Fibroblast of lung (primary cell): ENCODE data around the gene ALG5. TPM values are rescaled to one million over a fixed set of nuclear protein-coding genes. Genes with fewer than 3 reads are reported as not detected.

Source experiments
- DNase-seq, 2 donors: peaks; one replicate each; pipeline versions ENCODE4 v3.0.0 to v3.0.0-alpha.2; 2010; ENCODE audit warnings: low read depth in 2 of 2
- H2AFZ ChIP-seq: 2 replicates; pipeline ENCODE4 v1.5.1; 2012; ENCODE audit warnings: low read length, control low read depth, inconsistent platforms
- H3K27ac ChIP-seq: 2 replicates; pipeline ENCODE4 v1.5.1; 2011; ENCODE audit warnings: low read length, control low read depth; ENCODE audit not compliant: insufficient read depth
- H3K27me3 ChIP-seq: 2 replicates; pipeline ENCODE4 v1.5.1; 2011; ENCODE audit warnings: mild to moderate bottlenecking, low read length; ENCODE audit not compliant: control insufficient read depth, insufficient read depth
- H3K36me3 ChIP-seq: 2 replicates; pipeline ENCODE4 v1.5.1; 2011; ENCODE audit warnings: low read length; ENCODE audit not compliant: control insufficient read depth, insufficient read depth
- H3K4me1 ChIP-seq: 2 replicates; pipeline ENCODE4 v1.5.1; 2011; ENCODE audit warnings: low read length; ENCODE audit not compliant: control insufficient read depth, insufficient read depth; ENCODE audit errors: extremely low read depth
- H3K4me2 ChIP-seq: 2 replicates; pipeline ENCODE4 v1.5.1; 2011; ENCODE audit warnings: low read length, control low read depth; ENCODE audit not compliant: insufficient read depth; ENCODE audit errors: extremely low read depth
- H3K4me3 ChIP-seq, 4 experiments: fragments of 200-600 bp in 1 of 4; sonication (generic) in 1 of 4; replicated peaks in 1 of 4; 2 replicates each; pipeline ENCODE4 v1.5.1; 2011 to 2016; ENCODE audit warnings: low read length in 4 of 4, low read depth in 3 of 4, mild to moderate bottlenecking in 3 of 4, control low read depth in 2 of 4, inconsistent platforms in 1 of 4, mixed read lengths in 1 of 4; ENCODE audit not compliant: insufficient read depth in 1 of 4; ENCODE audit errors: control extremely low read depth in 1 of 4
- H3K79me2 ChIP-seq: 2 replicates; pipeline ENCODE4 v1.5.1; 2012; ENCODE audit warnings: mild to moderate bottlenecking, low read length, inconsistent platforms; ENCODE audit not compliant: control insufficient read depth, insufficient read depth
- H3K9ac ChIP-seq: 2 replicates; pipeline ENCODE4 v1.5.1; 2011; ENCODE audit warnings: mild to moderate bottlenecking, low read length, control low read depth; ENCODE audit not compliant: insufficient read depth
- H3K9me3 ChIP-seq: 2 replicates; pipeline ENCODE4 v1.5.1; 2012; ENCODE audit warnings: low read depth, low read length; ENCODE audit not compliant: control insufficient read depth, insufficient read depth
- H4K20me1 ChIP-seq: 2 replicates; pipeline ENCODE4 v1.5.1; 2011; ENCODE audit warnings: low read length; ENCODE audit not compliant: control insufficient read depth, insufficient read depth; ENCODE audit errors: extremely low read depth
- EZH2 ChIP-seq: IDR thresholded peaks from 2 replicates; pipeline ENCODE4 v1.5.1; 2012; ENCODE audit warnings: low read length, control low read depth, mild to moderate bottlenecking; ENCODE audit errors: missing control alignments
- polyA plus RNA-seq, 2 donors: library from polyadenylated mRNA; depleted of rRNA in 1 of 2; stranded (reverse) in 1 of 2; unstranded in 1 of 2; fragments of >200 nt; gene quantifications; 2 replicates each; pipeline ENCODE4 v1.2.1, GENCODE V29; 2011 to 2012; ENCODE audit warnings: missing spikeins in 1 of 2
- total RNA-seq: library from RNA; depleted of rRNA; stranded (reverse); fragments of >200 nt; gene quantifications from 2 replicates; pipeline ENCODE4 v1.2.1, GENCODE V29; 2014
- TF ChIP-seq, protein P1 (sequence below), 2 donors: IDR thresholded peaks in 1 of 2; conservative IDR thresholded peaks in 1 of 2; 1 replicate in 1 of 2; 2 replicates in 1 of 2; pipeline ENCODE4 v1.5.1; 2011 to 2012; ENCODE audit warnings: low read length in 2 of 2, control low read depth in 1 of 2, inconsistent platforms in 1 of 2, low read depth in 1 of 2, mild to moderate bottlenecking in 1 of 2

Gene ALG5
- total and polyA plus RNA-seq, 2 donors (not counting 1 experiment from before 2014, with no cell fraction given), result 34.8 to 49.6 TPM

DNA sequence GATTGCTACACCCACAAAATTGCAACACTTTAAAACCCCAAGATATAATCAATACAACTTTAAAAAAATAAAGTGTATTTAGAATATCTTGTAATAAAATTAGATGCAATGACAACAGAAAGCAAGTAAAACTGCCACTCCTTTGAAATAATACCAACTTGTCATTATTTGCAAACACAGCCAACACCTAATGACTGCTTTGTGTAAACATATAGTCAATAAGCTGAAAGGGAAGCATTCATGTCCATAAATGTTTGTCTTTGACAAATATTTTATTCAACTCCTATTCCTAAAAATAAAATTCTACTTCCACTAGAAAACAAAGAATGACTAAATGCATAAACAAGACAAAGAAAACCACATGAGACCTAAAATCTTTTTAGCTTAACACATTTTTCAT is 85.7 kb downstream of the ALG5 start:
- no peak overlapping the region for H3K4me3 ChIP-seq
- no peak overlapping the region for H3K9ac ChIP-seq
- no peak overlapping the region for H3K27ac ChIP-seq
- H2AFZ ChIP-seq, result no peak overlapping the region
- no peaks in the 10 kb centered on the region for H3K36me3 ChIP-seq
- H3K4me1 ChIP-seq, result no peaks in the 10 kb centered on the region
- no peaks in the 10 kb centered on the region for H3K9me3 ChIP-seq
- TF ChIP-seq, protein P1, sequence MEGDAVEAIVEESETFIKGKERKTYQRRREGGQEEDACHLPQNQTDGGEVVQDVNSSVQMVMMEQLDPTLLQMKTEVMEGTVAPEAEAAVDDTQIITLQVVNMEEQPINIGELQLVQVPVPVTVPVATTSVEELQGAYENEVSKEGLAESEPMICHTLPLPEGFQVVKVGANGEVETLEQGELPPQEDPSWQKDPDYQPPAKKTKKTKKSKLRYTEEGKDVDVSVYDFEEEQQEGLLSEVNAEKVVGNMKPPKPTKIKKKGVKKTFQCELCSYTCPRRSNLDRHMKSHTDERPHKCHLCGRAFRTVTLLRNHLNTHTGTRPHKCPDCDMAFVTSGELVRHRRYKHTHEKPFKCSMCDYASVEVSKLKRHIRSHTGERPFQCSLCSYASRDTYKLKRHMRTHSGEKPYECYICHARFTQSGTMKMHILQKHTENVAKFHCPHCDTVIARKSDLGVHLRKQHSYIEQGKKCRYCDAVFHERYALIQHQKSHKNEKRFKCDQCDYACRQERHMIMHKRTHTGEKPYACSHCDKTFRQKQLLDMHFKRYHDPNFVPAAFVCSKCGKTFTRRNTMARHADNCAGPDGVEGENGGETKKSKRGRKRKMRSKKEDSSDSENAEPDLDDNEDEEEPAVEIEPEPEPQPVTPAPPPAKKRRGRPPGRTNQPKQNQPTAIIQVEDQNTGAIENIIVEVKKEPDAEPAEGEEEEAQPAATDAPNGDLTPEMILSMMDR (conservative IDR thresholded peaks at IDR 0.05 in 1 of 2, IDR thresholded peaks at IDR 0.05 in 1 of 2; ENCODE audit: low read depth in 1 of 2, low read length in 2 of 2), result no peak
- no peak for TF ChIP-seq EZH2
- H3K4me2 ChIP-seq, result no peak overlapping the region
- H3K27me3 ChIP-seq, result no peaks in the 10 kb centered on the region
- DNase-seq, result no peak
- H4K20me1 ChIP-seq, result no peaks in the 10 kb centered on the region
- no peaks in the 10 kb centered on the region for H3K79me2 ChIP-seq

DNA sequence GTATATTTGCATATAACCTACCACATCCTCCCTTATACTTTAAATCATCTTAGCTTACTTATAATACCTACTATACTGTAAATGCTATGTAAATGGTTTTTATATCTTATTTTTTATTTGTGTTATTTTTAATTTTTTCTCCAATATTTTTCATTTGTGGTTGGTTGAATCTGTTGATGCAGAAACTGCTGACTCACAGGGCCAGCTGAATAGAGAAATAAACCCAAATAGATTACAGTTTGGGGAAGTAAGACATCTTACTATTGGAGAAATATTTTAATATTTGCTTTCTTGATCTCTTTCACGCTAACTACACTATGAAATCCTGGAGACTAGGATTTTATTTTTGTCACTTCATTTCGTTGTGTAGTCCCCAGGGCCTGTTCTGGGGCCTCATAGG is 86.2 kb downstream of the ALG5 start:
- Histone ChIP-seq H2AFZ (no peak overlapping the region), H3K27me3 (no peaks in the 10 kb centered on the region), H3K9ac (no peak overlapping the region), H3K4me3 (no peak overlapping the region), H3K4me1 (no peaks in the 10 kb centered on the region), H3K27ac (no peak overlapping the region), H3K4me2 (no peak overlapping the region), H3K36me3 (no peaks in the 10 kb centered on the region), H3K9me3 (no peaks in the 10 kb centered on the region), H3K79me2 (no peaks in the 10 kb centered on the region), H4K20me1 (no peaks in the 10 kb centered on the region)
- TF ChIP-seq EZH2, result no peak
- TF ChIP-seq, protein P1 (conservative IDR thresholded peaks at IDR 0.05 in 1 of 2, IDR thresholded peaks at IDR 0.05 in 1 of 2; ENCODE audit: low read depth in 1 of 2, low read length in 2 of 2), result no peak
- no peak for DNase-seq

DNA sequence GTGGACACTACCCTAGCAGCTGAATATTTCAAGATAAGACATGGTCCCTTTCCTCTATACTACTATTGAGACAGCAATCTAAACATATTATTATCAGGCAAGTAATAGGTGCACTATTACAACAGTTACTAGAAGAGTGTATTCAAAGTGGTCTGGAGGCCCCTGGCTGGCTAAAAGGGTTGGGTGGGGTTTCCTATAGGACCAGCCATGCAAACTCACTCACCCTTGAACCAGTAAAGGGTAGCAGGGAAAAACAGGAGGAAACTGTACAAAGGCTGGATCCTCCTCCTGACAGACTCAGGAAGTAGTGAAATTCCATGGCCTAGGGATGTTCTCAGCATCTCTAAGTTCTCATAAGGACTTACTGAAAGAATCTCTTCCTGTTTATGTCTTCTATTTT is 86.8 kb downstream of the ALG5 start:
- DNase-seq, result no peak
- H3K27me3 ChIP-seq, result no peaks in the 10 kb centered on the region
- no peak overlapping the region for H3K9ac ChIP-seq
- no peak overlapping the region for H3K4me3 ChIP-seq
- no peaks in the 10 kb centered on the region for H3K79me2 ChIP-seq
- H3K27ac ChIP-seq, result no peak overlapping the region
- TF ChIP-seq, protein P1 (conservative IDR thresholded peaks at IDR 0.05 in 1 of 2, IDR thresholded peaks at IDR 0.05 in 1 of 2; ENCODE audit: low read depth in 1 of 2, low read length in 2 of 2), result no peak
- no peak for TF ChIP-seq EZH2
- no peaks in the 10 kb centered on the region for H3K4me1 ChIP-seq
- H3K36me3 ChIP-seq, result no peaks in the 10 kb centered on the region
- no peak overlapping the region for H2AFZ ChIP-seq
- no peaks in the 10 kb centered on the region for H3K9me3 ChIP-seq
- H4K20me1 ChIP-seq, result no peaks in the 10 kb centered on the region
- H3K4me2 ChIP-seq, result no peak overlapping the region
